Breast epithelium (tissue), 3 donors: Measurements from ENCODE around the gene HADH.

ENCODE experiments used
- CTCF ChIP-seq, 3 donors: fragments of 450-650 bp; IDR thresholded peaks; one replicate each; pipeline ENCODE4 v1.5.1; 2016 to 2017; ENCODE audit warnings: antibody characterized with exemption in 3 of 3, mild to moderate bottlenecking in 3 of 3, moderate library complexity in 3 of 3
- POLR2A ChIP-seq: fragments of 450-650 bp; IDR thresholded peaks from one replicate; pipeline ENCODE4 v1.6.1; 2016; ENCODE audit warnings: antibody characterized with exemption, mild to moderate bottlenecking, moderate library complexity
- POLR2AphosphoS5 ChIP-seq, 3 donors: sonication (generic); formaldehyde crosslinking; IDR thresholded peaks; one replicate each; pipeline ENCODE4 v1.6.1; 2017; ENCODE audit warnings: antibody characterized with exemption in 3 of 3

GRCh38 chr4:108055787-108056186, 66.1 kb downstream of the HADH start:
- TF ChIP-seq CTCF (IDR thresholded peaks at IDR 0.05) (no peak), POLR2AphosphoS5 (IDR thresholded peaks at IDR 0.05) (no peak), POLR2A (no peak)
